HG03432 (cell line): ENCODE data around the gene CNOT6.
"Not testable (repeated sequence)": the region's sequence is repeated elsewhere in the genome, so short reads cannot be mapped to it uniquely, and the experiment has no call there.

Experiments used
- ATAC-seq: cut with Tn5 transposase; IDR thresholded peaks from one replicate; pipeline ENCODE4 v1.9.1; 2021; ENCODE audit warnings: mild to moderate bottlenecking, moderate library complexity; ENCODE audit not compliant: unreplicated experiment

Gene CNOT6

GRCh38 chr5:180494060-180494509 is at the start of gene CNOT6:
Gene CNOT6, plus strand, starts transcription at chr5:180494379. Its CDS starts 34,898 bp downstream, at chr5:180529277.
- ATAC-seq, result peak; percentile 93

GRCh38 chr5:180454752-180455151 is 39.4 kb upstream of the CNOT6 start:
- ATAC-seq, result no peak

- no peak for ATAC-seq
Observed at GRCh38 chr5:180455872-180456271, 38.3 kb upstream of the CNOT6 start.

DNA sequence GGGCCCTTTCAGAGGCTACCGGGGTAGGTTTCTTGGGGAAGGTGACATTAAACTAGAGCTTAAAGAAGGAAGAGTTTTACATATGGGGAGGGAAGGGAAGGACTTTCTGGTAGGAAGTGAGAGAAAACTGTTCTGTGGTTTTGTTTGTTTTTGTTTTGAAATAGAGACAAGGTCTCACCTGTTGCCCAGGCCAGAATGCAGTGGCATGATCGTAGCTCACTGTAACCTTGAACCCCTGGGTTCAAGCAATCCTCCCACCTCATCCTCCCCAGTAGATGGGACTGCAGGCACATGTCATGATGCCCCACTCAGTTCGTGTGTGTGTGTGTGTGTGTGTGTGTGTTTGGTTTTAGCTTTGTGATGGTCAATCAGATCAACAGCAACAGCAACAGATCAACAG is 37.4 kb upstream of the CNOT6 start:
- ATAC-seq, result no peak

DNA sequence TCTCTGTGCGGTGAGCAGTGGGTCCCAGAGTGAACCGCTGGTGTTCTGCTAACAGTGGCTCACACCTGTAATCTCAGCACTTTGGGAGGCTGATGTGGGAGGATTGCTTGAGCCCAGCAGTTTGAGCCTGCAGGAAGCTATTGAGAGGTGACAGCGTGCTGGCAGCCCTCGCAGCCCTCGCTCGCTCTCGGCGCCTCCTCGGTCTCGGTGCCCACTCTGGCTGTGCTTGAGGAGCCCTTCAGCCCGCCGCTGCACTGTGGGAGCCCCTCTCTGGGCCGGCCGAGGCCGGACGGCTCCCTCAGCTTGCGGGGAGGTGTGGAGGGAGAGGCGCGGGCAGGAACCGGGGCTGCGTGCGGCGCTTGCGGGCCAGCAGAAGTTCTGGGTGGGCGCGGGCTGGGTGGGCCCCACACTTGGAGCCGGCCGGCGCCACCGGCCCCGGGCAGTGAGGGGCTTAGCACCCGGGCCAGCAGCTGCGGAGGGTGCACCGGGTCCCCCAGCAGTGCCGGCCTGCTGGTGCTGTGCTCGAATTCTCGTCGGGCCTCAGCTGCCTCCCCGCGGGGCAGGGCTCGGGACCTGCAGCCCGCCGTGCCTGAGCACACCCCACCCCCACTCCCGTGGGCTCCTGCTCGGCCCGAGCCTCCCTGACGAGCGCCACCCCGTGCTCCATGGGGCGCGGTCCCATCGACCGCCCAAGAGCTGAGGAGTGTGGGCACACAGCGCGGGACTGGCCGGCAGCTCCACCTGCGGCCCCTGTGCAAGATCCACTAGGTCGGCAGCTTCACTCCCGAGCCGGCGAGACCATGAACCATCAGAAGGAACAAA is 35.1 kb upstream of the CNOT6 start:
- ATAC-seq, result not testable (repeated sequence)

- ATAC-seq, result not testable (repeated sequence)
Observed at GRCh38 chr5:180459674-180460142, 34.5 kb upstream of the CNOT6 start.

DNA sequence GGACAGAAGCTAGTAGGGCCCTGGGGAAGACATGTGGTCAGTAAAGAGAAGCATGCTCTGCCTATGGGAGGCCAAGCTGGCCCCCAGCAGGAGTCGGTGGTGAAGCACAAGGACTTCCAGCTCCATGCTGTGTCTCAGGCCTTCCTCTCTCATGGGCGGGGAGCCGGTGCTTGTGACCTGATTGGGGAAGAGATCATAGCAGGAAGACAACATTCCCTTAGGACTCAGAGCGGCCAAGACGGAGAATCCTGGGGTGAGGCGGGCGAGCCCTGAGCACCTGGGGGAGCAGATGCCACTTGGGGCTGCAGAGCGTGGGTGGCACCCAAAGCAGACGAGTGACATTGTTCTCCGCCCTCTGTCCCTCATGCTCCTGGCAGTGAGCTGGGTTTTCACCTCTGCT is 33.3 kb upstream of the CNOT6 start:
- no peak for ATAC-seq

DNA sequence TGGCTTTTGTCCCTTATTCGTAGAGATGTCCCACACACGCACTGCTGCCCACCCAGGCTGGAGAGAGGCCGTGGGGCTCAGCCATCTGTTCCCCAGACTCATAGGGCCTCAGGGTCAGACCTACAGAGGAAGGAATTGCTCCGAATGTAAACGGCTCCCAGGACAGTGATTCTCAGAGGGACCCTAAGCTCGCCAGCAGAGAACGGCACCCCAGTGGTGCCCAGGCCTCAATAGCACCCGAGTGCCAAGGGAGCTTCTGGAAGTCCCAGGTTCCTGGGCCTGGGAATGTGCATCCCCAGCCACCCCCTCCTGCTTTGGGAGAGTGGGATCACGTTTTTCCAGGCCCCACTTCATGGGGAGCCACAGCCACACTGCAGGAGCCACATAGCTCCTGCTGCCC is 32.9 kb upstream of the CNOT6 start:
- no peak for ATAC-seq

DNA sequence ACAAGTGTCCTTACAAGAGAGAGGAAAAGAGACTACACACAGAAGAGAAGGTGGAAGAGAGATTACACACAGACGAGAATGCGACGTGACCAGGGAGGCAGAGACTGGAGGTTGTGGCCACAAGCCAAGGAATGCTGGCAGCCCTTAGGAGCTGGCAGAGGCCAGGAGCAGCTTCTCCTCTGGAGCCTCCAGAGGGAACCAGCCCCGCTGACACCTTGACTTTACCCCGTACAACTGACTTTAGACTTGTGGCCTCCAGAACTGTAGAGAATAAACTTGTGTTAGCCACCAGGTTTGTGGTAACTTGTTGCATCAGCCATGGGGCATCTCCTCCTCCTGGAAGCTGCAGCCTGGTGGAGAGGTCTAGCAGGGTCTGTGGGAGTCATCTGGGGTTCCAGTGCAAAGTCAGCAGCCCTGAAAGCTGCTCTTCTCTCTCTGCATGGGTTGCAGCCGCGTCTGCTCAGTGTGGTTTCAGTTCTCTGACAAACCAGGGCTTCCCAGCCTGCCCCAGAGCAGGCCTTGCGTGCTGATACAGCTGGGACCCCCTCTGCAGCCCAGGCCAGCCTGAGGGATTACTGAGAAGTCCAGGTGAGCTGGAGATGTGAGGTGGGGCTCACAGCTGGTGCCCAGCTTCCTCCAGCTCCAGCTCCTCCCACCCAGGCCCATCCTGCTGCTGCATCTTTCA is 30.8 kb upstream of the CNOT6 start:
- ATAC-seq, result no peak

DNA sequence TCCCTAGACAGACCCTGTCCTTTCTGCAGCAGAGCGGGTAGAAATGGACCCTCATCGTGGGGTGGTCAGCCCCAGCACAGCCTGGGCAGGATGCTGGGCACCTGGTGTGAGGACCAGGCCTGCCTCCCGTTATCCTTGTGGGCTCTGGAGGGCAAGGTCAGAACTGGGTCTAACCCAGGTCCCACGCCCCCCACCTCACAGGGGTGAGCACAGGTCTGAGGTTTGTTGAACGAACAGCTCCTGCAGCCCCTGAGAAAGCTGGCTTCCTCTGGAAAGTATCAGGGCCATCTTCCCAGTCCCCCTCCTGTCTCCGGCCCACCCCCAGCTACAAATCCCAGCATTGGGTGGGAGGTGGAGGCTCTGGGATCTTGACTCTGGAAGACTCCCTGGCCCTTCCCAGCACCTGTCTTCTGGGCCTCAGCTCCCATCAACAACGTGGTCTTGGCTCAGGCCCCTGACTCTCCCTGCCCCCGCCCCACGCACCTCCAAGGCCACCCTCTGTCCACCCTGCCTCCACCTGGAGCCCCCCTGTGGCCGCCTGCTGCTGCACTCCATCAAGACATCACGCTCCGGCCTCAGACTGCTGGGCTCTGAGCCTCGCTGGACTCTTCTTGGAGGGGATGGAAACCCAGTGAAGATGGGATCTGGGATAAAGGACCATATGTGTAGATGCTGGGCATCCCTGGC is 30.1 kb upstream of the CNOT6 start:
- no peak for ATAC-seq

- no peak for ATAC-seq
Observed at GRCh38 chr5:180464603-180464970, 29.6 kb upstream of the CNOT6 start.

DNA sequence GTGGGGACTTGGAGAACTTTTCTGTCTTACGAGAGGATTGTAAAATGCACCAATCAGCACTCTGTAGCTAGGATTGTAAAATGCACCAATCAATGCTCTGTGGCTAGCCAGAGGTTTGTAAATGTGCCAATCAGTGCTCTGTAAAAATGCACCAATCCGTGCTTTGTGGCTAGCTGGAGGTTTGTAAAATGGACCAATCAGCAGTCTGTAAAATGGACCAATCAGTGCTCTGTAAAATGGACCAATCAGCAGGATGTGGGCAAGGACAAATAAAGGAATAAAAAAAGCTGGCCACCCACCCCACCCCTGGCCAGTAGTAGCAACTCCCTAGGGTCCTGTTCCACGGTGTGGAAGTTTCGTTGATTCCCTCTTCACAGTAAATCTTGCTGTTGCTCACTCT is 29.1 kb upstream of the CNOT6 start:
- ATAC-seq, result not testable (repeated sequence)

- ATAC-seq, result no peak
Observed at GRCh38 chr5:180466316-180466715, 27.9 kb upstream of the CNOT6 start.

- ATAC-seq, result no peak
Observed at GRCh38 chr5:180467028-180467975, 26.9 kb upstream of the CNOT6 start.

GRCh38 chr5:180467989-180468731 is 26.0 kb upstream of the CNOT6 start:
- no peak for ATAC-seq

DNA sequence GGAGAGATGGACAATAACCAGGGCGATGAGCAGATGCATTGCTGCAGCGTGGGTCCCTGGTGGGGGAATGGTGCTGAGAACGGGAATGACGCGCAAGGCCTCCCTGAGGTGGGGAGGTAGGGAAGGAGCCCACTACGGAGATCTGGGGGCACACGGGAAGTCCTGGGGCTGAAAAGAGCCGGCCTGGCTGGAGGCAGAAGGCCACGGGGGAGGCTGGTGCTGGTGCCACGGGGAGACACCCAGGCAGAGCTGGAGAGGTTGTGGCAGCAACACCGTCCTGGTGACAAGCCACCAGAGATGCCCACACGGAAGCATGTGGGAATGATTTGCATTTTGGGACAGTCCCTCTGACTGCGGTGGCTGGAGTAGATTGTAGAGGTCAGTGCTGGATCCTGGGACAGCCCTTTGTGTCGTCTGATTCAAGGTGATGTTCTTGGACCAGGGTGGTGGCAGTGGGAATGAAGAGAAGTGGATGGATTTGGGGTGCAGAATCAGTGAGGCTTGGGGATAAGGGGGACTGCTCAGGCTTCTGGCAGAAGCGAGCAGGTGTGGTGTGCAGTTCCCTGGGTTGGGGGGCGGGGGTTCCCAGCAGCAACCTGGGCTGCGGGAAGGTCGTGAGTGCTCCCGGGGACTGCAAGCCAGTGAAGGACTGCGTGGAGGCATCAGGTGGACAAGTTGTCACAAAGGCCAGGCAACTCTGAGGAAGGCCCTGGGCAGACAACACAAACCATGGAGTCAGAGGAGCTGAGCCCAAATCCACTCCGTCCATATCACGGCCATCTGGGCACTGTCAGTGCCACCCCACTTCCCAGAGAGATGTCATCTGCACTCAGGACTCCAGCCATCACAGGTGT is 25.2 kb upstream of the CNOT6 start:
- ATAC-seq, result no peak

- no peak for ATAC-seq
Observed at GRCh38 chr5:180469586-180469865, 24.7 kb upstream of the CNOT6 start.

DNA sequence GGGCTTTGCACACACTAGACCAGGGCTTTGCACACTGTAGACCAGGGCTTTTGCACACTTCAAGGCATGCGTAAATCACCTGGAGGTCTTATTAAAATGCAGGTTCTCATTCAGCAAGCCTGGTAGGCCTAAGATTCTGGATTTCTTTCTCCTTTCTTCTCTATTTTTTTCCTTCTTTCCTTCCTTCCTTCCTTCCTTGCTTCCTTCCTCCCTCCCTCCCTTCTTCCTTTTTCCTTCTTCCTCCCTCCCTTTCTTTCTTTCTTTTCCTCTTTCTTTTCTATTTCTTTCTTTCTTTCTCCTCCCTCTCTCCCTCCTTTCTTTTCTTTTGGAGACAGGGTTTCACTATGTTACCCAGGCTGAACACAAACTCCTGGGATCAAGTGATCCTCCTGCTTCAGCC is 24.3 kb upstream of the CNOT6 start:
- no peak for ATAC-seq

DNA sequence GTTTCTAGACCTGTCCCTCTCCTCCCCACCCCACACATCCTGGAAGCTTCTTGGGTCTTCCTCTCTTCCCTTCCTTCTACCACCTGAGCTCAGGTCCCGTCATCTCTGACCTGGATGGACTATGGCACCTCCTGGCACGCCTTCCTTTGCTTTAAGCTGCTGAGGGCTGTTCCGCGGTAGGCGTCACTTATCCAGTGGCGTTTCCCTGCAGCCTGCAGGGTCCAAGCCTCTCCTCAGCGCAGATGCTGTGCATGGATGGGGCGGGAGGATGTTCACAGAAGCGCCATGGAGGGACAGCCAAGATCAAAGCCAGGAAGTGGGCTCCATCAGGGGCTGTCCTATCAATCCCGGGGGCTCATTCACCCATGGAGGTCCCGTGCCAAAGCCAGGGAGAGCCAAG is 23.8 kb upstream of the CNOT6 start:
- no peak for ATAC-seq
